Activated naive CD4-positive, alpha-beta T cell treated with anti-CD3 and anti-CD28 coated beads, Interleukin-2, amount 10 ng/mL, durations not matched to agents 7 days and 5 days (primary cell): ENCODE results near the gene HDAC9.
"Not testable (repeated sequence)": the region's sequence is repeated elsewhere in the genome, so short reads cannot be mapped to it uniquely, and the experiment has no call there.

ENCODE experiments used
- CTCF ChIA-PET: fragments of 350-600 bp; sonication (Branson Sonifier 250); formaldehyde crosslinking; loops from one replicate; lab custom pipeline; 2021; ENCODE audit warnings: antibody characterized with exemption; lab: Charles Lee
- DNase-seq: peaks from one replicate; pipeline ENCODE4 v3.0.0-alpha.2; 2020
- H3K27ac Mint-ChIP-seq: one replicate; pipeline ENCODE4 v1.8.0; 2021; ENCODE audit warnings: mild to moderate bottlenecking, moderate library complexity, mixed read lengths
- H3K27me3 Mint-ChIP-seq: one replicate; pipeline ENCODE4 v1.8.0; 2021; ENCODE audit warnings: mild to moderate bottlenecking, mixed read lengths
- H3K36me3 Mint-ChIP-seq: one replicate; pipeline ENCODE4 v1.8.0; 2021; ENCODE audit warnings: mixed read lengths
- H3K4me1 Mint-ChIP-seq: one replicate; pipeline ENCODE4 v1.8.0; 2021; ENCODE audit warnings: mixed read lengths
- H3K4me3 Mint-ChIP-seq: one replicate; pipeline ENCODE4 v1.8.0; 2021; ENCODE audit warnings: mild to moderate bottlenecking, moderate library complexity, mixed read lengths
- H3K9me3 Mint-ChIP-seq: one replicate; pipeline ENCODE4 v1.8.0; 2021; ENCODE audit warnings: mixed read lengths

The HDAC9 gene

DNA sequence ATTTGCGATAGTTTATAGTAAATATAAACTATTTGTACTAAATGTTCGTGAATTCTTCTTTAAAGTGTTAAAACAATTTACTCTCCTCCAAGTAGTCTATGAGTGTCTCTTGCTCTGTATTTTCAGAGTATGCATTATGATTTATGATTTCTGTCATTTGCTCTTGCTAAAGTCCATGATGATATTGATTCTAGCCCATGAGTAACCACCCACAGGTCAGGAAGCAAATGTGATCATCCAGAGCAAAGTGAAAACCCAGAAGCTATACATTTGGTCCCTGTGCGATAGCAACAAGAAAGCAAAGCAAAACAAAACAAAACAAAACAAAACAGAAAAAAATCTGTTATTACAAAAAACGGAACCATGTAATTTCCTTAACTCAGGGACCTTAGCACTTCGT is 225.9 kb downstream of the HDAC9 start:
- CTCF ChIA-PET = no interaction called here
- no peaks in the 10 kb centered on the region for H3K9me3 Mint-ChIP-seq
- H3K27ac Mint-ChIP-seq = no peak overlapping the region

DNA sequence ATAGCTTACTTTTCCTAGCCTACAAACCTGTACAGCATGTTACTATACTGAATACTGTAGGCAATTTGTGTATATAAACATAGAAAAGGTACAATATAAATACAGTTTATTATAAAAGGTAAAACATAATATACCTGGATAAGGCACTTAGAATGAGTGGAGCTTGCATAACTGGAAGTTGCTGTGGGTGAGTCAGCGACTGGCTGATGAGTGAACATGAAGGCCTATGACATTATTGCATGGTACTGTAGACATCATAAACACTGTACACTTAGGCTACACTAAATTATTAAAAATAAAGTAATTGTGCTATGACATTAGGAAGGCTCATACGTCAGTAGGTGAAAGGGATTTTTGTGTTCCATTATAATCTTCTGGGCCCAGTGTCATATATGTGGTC is 228.8 kb downstream of the HDAC9 start:
- no peak overlapping the region for H3K4me3 Mint-ChIP-seq
- H3K27me3 Mint-ChIP-seq = no peaks in the 10 kb centered on the region
- DNase-seq = no peak
- no peak overlapping the region for H3K27ac Mint-ChIP-seq
- CTCF ChIA-PET = no interaction called here
- H3K4me1 Mint-ChIP-seq = no peaks in the 10 kb centered on the region
- no peaks in the 10 kb centered on the region for H3K9me3 Mint-ChIP-seq
- no peaks in the 10 kb centered on the region for H3K36me3 Mint-ChIP-seq

More for the DNA sequence above, 225.9 kb downstream of the HDAC9 start:
- Mint-ChIP-seq H3K4me3 (no peak overlapping the region), H3K36me3 (no peaks in the 10 kb centered on the region), H3K4me1 (no peaks in the 10 kb centered on the region), H3K27me3 (no peaks in the 10 kb centered on the region)
- no peak for DNase-seq

DNA sequence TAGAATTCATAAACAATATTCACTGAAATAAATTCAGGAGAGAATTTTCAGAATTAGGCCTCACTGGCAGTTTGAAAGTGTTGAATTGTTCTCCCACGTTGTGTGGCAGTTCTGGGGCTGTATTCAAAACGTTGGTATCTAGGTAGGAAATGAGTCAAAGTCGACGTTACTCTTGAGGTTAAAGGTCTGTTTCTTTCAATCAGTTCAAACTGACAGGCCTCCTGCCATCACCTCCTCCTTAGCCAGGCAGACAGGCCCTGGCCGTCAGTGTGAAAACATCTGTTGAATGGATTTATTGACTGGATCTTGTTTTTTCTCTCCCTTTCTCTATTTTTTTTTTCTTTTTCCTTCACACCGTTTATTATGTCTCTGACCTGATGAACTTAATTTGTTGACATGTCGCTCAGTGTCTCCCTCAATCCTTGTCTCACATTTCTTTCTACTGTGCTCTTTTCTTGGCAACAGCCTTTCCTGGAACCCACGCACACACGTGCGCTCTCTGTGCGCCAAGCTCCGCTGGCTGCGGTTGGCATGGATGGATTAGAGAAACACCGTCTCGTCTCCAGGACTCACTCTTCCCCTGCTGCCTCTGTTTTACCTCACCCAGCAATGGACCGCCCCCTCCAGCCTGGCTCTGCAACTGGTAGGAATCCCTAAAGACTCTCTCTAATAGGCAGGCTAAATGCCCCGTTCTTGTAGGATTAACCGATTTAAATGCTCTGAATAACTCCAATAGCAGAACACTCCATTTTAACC is 231.7 kb downstream of the HDAC9 start:
- peaks cover 3% of the 10 kb centered on the region for H3K9me3 Mint-ChIP-seq
- H3K27ac Mint-ChIP-seq = no peak overlapping the region
- CTCF ChIA-PET = no interaction called here
- no peaks in the 10 kb centered on the region for H3K36me3 Mint-ChIP-seq
- H3K27me3 Mint-ChIP-seq = no peaks in the 10 kb centered on the region
- no peaks in the 10 kb centered on the region for H3K4me1 Mint-ChIP-seq
- H3K4me3 Mint-ChIP-seq = no peak overlapping the region
- no peak for DNase-seq

DNA sequence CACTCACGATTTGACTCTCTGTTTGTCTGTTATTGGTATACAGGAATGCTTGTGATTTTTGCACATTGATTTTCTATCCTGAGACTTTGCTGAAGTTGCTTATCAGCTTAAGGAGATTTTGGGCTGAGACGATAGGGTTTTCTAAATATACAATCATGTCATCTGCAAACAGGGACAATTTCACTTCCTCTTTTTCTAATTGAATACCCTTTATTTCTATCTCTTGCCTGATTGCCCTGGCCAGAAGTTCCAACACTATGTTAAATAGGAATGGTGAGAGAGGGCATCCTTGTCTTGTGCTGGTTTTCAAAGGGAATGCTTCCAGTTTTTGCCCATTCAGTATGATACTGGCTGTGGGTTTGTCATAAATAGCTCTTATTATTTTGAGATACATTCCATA is 240.5 kb downstream of the HDAC9 start:
- H3K36me3 Mint-ChIP-seq, H3K4me3 Mint-ChIP-seq, CTCF ChIA-PET, H3K9me3 Mint-ChIP-seq, H3K4me1 Mint-ChIP-seq, DNase-seq, H3K27ac Mint-ChIP-seq, H3K27me3 Mint-ChIP-seq: not testable (repeated sequence)

DNA sequence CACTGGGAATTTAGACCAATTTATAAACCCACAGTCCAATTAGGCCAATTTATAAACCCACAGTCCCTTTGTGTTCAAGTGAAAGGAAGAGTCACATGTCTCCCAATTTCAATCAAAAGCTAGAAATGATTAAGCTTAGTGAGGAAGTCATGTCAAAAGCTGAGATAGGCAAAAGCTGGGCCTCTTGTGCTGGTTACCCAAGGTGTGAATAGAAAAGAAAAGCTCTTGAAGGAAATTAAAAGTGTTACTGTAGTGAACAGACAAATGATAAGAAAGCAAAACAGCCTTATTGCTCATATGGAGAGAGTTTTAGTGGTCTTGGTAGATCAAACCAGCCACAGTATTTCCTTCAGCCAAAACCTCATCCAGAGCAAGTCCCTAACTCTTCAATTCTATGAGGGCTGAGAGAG is 245.0 kb downstream of the HDAC9 start:
- no peaks in the 10 kb centered on the region for H3K27me3 Mint-ChIP-seq

DNA sequence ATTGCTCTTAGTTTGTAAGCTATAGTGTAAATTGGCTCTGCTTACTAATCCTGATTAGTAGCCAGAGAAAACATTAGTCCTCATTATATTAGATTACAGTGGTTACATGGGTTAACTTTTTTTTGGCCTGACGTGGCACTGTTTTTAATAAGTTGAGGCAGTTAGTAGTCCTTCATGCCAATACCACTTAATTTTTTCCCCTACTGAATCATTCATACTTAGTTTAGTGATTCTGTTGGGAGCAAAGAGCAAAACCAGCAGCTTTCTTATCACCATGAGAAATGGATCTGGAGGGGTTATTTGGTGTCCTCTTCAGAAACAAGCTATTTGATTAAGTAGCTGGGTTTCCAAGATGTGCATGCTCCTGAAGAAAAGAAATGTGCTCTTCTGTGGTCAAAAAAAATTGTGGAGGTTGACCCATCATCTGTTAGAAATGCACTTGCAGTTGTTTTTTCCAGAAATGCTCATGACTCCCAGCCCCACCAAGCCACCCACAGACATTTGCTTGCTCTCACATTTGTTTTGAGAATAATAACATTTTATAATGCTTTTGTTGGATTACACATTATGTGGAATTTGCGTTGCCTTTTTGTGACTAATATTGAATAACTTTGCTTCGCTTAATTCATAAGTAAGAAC is 258.5 kb downstream of the HDAC9 start:
- no peak for DNase-seq
- Mint-ChIP-seq H3K27ac (no peak overlapping the region), H3K36me3 (no peaks in the 10 kb centered on the region), H3K4me3 (no peak overlapping the region), H3K4me1 (no peaks in the 10 kb centered on the region), H3K27me3 (no peaks in the 10 kb centered on the region), H3K9me3 (no peaks in the 10 kb centered on the region)
- CTCF ChIA-PET = no interaction called here

More for the DNA sequence above, 245.0 kb downstream of the HDAC9 start:
- DNase-seq = no peak
- no peaks in the 10 kb centered on the region for H3K4me1 Mint-ChIP-seq
- H3K36me3 Mint-ChIP-seq = no peaks in the 10 kb centered on the region
- CTCF ChIA-PET = no interaction called here
- no peak overlapping the region for H3K4me3 Mint-ChIP-seq
- no peak overlapping the region for H3K27ac Mint-ChIP-seq
- no peaks in the 10 kb centered on the region for H3K9me3 Mint-ChIP-seq

DNA sequence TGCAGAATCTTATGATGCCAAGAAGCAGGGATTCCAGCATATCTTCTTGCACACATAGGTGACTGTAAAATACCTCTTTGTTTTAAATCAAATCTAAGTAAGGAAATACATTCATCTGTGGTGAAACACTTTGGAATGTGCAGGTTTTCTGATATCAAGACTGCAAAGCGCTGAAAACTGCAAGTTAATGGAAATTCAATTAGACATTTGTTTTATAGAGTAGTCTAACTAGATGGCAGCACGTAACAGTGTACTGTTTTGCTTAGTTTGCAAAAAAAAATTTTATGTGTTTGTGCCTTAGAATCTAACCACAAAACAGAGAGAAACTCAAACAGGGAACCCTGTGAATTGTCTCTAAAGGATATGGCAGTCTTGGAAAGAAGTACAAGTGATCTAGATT is 259.2 kb downstream of the HDAC9 start:
- Mint-ChIP-seq H3K4me3 (no peak overlapping the region), H3K27me3 (no peaks in the 10 kb centered on the region)

DNA sequence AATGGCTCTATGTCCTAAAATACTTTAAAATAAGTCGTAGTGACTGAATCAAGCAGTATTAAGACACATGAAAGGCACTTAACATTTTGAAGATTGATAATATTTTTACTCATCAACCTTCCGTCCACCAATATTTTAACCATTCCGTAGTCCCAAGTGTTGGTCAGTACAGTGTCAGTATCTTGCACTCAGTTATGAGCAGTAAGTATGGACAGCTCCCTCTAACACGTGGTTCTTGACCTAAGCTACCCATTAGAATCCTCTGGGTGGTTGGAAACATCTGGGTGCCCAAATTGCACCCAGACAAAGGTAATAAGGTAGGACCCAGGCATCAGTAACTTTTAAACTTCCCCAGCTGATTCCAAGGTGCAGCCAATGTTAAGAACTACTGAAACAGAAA is 260.2 kb downstream of the HDAC9 start:
- no peaks in the 10 kb centered on the region for H3K36me3 Mint-ChIP-seq
- DNase-seq = no peak
- H3K27ac Mint-ChIP-seq = no peak overlapping the region
- CTCF ChIA-PET = no interaction called here
- no peaks in the 10 kb centered on the region for H3K27me3 Mint-ChIP-seq
- H3K4me1 Mint-ChIP-seq = no peaks in the 10 kb centered on the region
- H3K4me3 Mint-ChIP-seq = no peak overlapping the region
- no peaks in the 10 kb centered on the region for H3K9me3 Mint-ChIP-seq

More for the DNA sequence above, 259.2 kb downstream of the HDAC9 start:
- Mint-ChIP-seq H3K36me3 (no peaks in the 10 kb centered on the region), H3K27ac (no peak overlapping the region), H3K9me3 (no peaks in the 10 kb centered on the region), H3K4me1 (no peaks in the 10 kb centered on the region)
- no peak for DNase-seq
- CTCF ChIA-PET = no interaction called here

DNA sequence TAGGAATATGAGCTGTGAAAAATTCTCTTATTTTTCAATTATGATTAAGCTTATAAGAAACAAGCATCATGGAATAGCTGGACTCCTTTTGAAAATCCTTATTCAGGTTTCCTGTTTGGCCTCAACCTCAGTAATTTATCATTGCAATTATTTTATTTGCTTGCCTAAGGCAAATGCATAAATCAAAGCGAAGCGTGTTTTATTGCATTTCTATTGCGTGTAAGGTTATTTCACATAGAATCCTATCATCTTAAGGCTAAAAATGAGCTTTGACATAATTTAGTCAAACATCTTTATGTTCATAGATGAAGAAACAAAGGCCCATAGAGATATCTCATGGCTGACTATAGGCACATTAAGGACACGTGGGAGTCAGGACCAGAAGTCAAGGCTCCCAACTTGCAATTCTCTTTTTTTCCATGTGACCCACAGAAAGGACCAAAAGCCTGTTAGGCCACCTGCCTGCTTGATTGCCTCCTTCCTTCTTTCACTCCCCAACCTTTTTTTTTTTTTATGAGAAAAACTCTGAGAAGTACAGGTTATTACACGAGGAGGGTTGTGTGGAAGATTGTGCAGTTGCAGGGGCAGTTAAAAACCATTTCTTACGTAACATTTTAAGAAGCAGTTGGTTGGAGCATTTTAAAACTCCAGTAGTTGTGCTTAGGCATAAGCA is 261.0 kb downstream of the HDAC9 start:
- no peak overlapping the region for H3K4me3 Mint-ChIP-seq
- no peaks in the 10 kb centered on the region for H3K9me3 Mint-ChIP-seq
- no peaks in the 10 kb centered on the region for H3K4me1 Mint-ChIP-seq
- CTCF ChIA-PET = no interaction called here
- no peaks in the 10 kb centered on the region for H3K27me3 Mint-ChIP-seq
- no peak for DNase-seq
- no peak overlapping the region for H3K27ac Mint-ChIP-seq
- no peaks in the 10 kb centered on the region for H3K36me3 Mint-ChIP-seq

DNA sequence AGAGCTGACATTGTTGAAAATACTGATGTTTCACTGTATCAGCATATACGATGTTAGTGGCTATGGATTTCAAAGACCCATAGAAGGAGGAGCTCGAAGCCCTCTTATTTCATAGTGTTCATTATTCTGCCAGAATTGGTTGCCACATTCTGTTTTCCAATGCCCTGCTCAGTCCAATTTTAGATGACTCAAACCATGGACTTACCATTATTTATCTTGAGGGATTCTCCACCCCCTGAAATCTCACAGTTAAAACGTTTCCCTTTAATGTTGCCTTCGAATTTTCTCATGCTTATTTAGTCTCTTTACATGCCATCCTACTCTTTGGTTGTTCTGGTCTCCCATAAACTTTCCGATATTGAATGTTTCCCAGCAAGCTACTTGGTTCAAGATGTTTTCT is 264.5 kb downstream of the HDAC9 start:
- CTCF ChIA-PET = no interaction called here
- DNase-seq = no peak
- no peak overlapping the region for H3K27ac Mint-ChIP-seq
- no peaks in the 10 kb centered on the region for H3K27me3 Mint-ChIP-seq
- H3K9me3 Mint-ChIP-seq = no peaks in the 10 kb centered on the region
- no peak overlapping the region for H3K4me3 Mint-ChIP-seq
- no peaks in the 10 kb centered on the region for H3K4me1 Mint-ChIP-seq
- H3K36me3 Mint-ChIP-seq = no peaks in the 10 kb centered on the region

DNA sequence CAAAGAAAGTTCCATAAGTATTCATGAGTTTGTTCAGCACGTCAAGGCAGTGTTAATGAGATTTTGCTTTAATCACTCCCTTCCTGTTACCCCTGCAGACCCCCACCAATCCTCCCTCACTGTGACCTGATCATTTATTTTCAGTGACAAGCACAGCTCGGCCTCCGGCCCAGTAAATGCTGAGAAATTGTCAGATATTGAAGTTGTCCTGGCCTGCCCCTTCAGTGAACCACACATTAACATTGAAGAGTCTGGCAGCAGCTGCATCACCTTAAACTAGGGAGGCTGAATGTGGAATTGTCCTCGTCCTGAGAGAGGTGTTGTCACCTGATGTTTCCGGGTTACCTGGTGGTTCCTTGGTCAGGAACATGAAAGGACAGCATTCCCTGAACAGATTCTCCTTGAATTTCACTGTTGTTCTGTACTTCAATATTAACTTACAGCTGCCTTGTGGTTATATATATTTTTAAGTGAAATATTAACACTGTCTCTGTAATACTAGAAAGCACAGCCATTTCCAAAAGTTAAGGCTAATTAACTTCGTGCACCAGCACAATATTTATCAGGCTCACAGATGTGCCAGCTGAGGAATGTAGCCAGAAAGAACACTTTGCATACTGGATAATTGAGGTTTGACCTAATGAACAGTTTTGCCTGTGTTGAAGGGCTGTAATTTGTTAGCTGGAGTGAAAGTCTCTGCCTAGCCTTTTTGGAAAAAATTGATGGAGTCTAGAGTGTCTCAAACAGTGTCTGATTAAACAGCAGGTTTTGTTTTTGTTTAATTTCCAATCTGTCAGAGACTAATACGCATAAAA is 265.3 kb downstream of the HDAC9 start:
- no peak for DNase-seq
- Mint-ChIP-seq H3K9me3 (no peaks in the 10 kb centered on the region), H3K27ac (no peak overlapping the region), H3K4me3 (no peak overlapping the region), H3K36me3 (no peaks in the 10 kb centered on the region), H3K4me1 (no peaks in the 10 kb centered on the region), H3K27me3 (no peaks in the 10 kb centered on the region)
- CTCF ChIA-PET = no interaction called here

DNA sequence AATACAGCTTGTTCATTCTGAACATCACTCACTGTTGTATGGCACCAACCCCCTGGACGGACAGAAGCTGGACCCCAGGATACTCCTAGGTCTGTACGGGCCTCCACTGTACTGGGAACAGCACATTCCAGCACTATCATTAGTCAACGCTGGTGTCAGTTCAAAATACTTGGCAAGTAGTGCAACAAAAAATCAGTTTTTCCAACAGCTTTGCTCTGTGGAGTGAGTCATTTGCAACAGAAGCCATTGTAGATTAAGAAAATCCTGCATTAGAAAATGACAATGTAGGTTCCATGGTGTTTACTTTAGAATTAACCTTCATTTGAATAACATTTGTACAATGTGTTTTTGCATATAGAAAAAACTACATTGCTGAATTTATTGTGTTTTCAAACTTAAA is 266.6 kb downstream of the HDAC9 start:
- no peaks in the 10 kb centered on the region for H3K4me1 Mint-ChIP-seq
- no peak for DNase-seq
- no peak overlapping the region for H3K4me3 Mint-ChIP-seq
- CTCF ChIA-PET = no interaction called here
- no peak overlapping the region for H3K27ac Mint-ChIP-seq
- H3K36me3 Mint-ChIP-seq = no peaks in the 10 kb centered on the region
- H3K9me3 Mint-ChIP-seq = no peaks in the 10 kb centered on the region
- H3K27me3 Mint-ChIP-seq = no peaks in the 10 kb centered on the region

DNA sequence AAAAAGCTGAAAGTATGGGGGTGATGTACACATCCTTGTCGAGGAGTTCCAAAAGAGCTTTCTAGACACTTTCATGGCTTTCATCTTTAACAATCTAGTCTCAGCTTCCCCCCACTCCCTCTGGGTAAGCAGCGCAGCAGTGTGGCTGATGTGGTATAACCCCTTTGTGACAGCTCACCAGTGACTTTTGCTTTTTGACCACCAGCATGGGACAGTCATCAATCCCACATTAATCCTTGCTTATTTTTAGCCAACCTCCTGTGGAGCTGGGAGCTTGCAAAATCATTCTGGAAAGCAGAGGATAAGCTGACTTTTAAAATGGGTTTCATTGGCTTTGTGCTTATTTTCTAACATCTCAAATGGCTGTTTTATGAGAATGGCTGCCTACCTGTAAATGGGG is 272.7 kb downstream of the HDAC9 start:
- CTCF ChIA-PET = no interaction called here
- no peak for DNase-seq
- Mint-ChIP-seq H3K27ac (no peak overlapping the region), H3K9me3 (no peaks in the 10 kb centered on the region), H3K36me3 (no peaks in the 10 kb centered on the region), H3K4me1 (no peaks in the 10 kb centered on the region), H3K27me3 (no peaks in the 10 kb centered on the region), H3K4me3 (no peak overlapping the region)

DNA sequence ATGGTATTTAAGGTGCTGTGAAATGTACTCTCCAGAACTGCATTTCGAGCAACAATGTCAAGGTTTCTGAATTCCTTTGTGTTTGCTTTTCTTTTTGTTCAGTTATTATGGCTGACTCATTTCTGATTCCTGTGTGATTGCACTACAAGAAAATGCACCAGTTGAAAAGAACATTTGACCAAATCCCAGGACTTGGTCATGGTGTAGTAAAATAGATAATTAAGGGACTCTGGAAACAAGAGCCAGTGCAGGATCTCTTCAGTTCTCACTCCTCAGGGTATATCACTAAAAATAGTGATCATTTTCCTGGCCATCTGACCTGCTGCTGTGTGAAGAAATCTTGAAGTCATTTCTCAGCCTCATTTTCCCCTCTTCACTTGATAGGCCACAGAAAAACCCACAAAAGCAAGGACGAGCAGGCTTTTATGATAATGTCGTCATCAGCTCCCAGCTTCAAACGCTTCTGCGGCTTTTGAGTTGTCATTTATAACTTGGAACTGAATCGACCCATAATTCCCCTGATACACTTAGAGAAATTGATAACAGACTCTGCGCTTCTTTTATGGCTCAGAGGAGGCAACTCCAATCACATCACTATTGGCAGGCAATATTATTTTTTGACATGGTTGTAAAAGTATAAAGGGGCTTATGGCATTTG is 274.7 kb downstream of the HDAC9 start:
- CTCF ChIA-PET = no interaction called here
- Mint-ChIP-seq H3K27ac (no peak overlapping the region), H3K4me3 (no peak overlapping the region), H3K9me3 (no peaks in the 10 kb centered on the region), H3K4me1 (no peaks in the 10 kb centered on the region), H3K36me3 (no peaks in the 10 kb centered on the region), H3K27me3 (no peaks in the 10 kb centered on the region)
- no peak for DNase-seq
